Stimulated activated naive B cell treated with anti-CD40 and anti-IgM and Interleukin-4, amounts not matched to agents 10 μg/mL and 1 μg/mL and 100 μg/mL, for 72 hours (primary cell): ENCODE data around the gene PABPN1L.

Source experiments
- ATAC-seq, 2 donors: fragments of 150-1000 bp; cut with Tn5 transposase; replicated peaks; 2 replicates each; pipeline ENCODE4 v1.10.0; 2021; ENCODE audit warnings: moderate library complexity in 1 of 2
- DNase-seq: peaks from one replicate; pipeline ENCODE4 v3.0.0; 2021
- H3K27ac Mint-ChIP-seq: one replicate; pipeline ENCODE4 v1.8.0; 2022; ENCODE audit warnings: mild to moderate bottlenecking, mixed read lengths
- H3K27me3 Mint-ChIP-seq, 2 donors: one replicate each; pipeline ENCODE4 v1.8.0; 2022; ENCODE audit warnings: mixed read lengths in 2 of 2
- H3K36me3 Mint-ChIP-seq, 2 donors: one replicate each; pipeline ENCODE4 v1.8.0; 2022; ENCODE audit warnings: mixed read lengths in 2 of 2, mild to moderate bottlenecking in 1 of 2
- H3K4me1 Mint-ChIP-seq, 2 donors: one replicate each; pipeline ENCODE4 v1.8.0; 2022; ENCODE audit warnings: mixed read lengths in 2 of 2, mild to moderate bottlenecking in 1 of 2
- H3K4me3 Mint-ChIP-seq, 2 donors: one replicate each; pipeline ENCODE4 v1.8.0; 2022; ENCODE audit warnings: mild to moderate bottlenecking in 2 of 2, mixed read lengths in 2 of 2, moderate library complexity in 1 of 2
- H3K9me3 Mint-ChIP-seq, 2 donors: one replicate each; pipeline ENCODE4 v1.8.0; 2022; ENCODE audit warnings: mixed read lengths in 2 of 2, mild to moderate bottlenecking in 1 of 2

Gene PABPN1L

DNA sequence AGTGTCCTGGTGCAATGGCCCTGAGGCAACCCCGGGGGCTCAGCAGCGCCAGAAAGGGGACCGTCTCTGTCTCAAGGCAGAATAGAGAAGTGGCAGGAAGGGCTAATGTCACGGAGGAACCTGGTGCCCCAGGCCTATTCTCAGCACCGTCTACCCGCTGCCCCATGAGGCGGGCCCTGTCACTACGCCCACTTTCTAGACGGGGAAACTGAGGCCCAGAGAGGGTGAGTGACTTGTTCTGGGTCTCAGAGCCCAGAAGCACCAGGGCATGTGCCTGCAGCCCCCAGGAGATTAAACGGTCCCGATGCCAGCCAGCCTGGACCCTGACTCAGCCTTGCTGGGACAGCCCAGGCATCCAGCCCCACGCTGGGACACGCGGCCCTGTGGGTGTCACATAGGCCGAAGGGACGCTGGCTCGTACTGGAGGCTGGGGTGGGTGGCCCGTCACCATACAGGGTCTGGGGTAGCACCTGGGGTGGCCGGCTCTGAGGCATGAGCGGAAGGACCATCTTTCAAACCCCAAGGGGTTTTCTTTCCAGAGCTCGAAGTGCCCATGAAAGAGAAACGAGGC lies 40.2 kb upstream of the PABPN1L start:
- DNase-seq (no peak), ATAC-seq (no peak)
- peaks cover 4 to 34% of the 10 kb centered on the region in 2 donors for H3K36me3 Mint-ChIP-seq
- no peak overlapping the region for H3K4me3 Mint-ChIP-seq
- no peak overlapping the region for H3K27ac Mint-ChIP-seq
- H3K27me3 Mint-ChIP-seq: no peaks in the 10 kb centered on the region
- H3K4me1 Mint-ChIP-seq: peaks cover 30 to 50% of the 10 kb centered on the region in 2 donors
- H3K9me3 Mint-ChIP-seq: no peaks in the 10 kb centered on the region

GRCh38 chr16:88906020-88906419 lies 39.6 kb upstream of the PABPN1L start:
- peaks cover 24 to 44% of the 10 kb centered on the region in 2 donors for H3K4me1 Mint-ChIP-seq
- H3K36me3 Mint-ChIP-seq: peaks cover 6 to 29% of the 10 kb centered on the region in 2 donors
- H3K27me3 Mint-ChIP-seq: no peaks in the 10 kb centered on the region
- no peak overlapping the region for H3K4me3 Mint-ChIP-seq
- ATAC-seq (no peak), DNase-seq (no peak)
- H3K9me3 Mint-ChIP-seq: no peaks in the 10 kb centered on the region
- peak overlapping the region; percentile 81 for H3K27ac Mint-ChIP-seq

- DNase-seq: no peak
- Mint-ChIP-seq H3K36me3 (peaks cover 8 to 29% of the 10 kb centered on the region in 2 donors), H3K4me3 (no peak overlapping the region), H3K27me3 (no peaks in the 10 kb centered on the region), H3K27ac (peak overlapping the region; percentile 25), H3K9me3 (no peaks in the 10 kb centered on the region), H3K4me1 (peaks cover 23 to 41% of the 10 kb centered on the region in 2 donors)
- ATAC-seq: peak; percentile 57 to 63
Measured at GRCh38 chr16:88905563-88905962, 39.1 kb upstream of the PABPN1L start.

DNA sequence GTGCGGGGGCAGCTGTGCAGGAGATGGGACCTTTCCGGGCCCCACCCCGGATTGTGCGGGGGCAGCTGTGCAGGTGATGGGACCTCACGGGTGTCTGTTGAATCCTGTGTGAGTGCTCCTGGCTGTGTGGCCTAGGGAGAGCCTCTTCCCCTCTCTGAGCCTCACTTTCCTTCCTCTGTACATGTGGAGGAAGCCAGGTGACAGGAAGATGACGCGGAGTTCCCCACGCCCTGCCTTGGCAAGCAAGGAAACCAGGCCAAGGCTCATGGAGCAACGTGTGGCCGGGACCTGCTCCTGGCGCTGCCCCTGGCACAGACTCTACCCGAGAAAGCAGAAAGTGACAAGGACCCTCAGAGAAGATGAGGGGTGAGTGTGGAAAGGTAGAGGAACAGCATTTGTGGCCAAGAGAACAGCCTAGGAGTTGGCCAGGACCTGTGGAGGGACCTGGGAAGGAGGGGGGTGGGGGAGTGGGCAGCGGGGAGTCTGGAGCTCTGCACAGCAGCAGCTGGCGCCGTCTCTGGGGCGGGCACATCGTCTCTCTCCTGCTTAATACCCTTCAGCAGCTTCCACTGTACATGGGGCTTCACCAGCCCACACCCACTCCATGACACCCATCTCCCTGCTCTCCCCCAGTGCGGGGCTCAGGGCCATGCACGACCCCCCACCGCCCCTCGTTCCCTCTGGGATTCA lies 38.4 kb upstream of the PABPN1L start:
- Mint-ChIP-seq H3K4me1 (peaks cover 16 to 33% of the 10 kb centered on the region in 2 donors), H3K9me3 (no peaks in the 10 kb centered on the region), H3K36me3 (peaks cover 8 to 22% of the 10 kb centered on the region in 2 donors), H3K4me3 (no peak overlapping the region), H3K27me3 (no peaks in the 10 kb centered on the region), H3K27ac (no peak overlapping the region)
- ATAC-seq (peak in 1 of 2 donors; percentile 8), DNase-seq (no peak)

GRCh38 chr16:88903267-88903666 lies 36.8 kb upstream of the PABPN1L start:
- peaks cover 13 to 31% of the 10 kb centered on the region in 2 donors for H3K4me1 Mint-ChIP-seq
- H3K27ac Mint-ChIP-seq: peak overlapping the region; percentile 65
- ATAC-seq (no peak), DNase-seq (no peak)
- no peak overlapping the region for H3K4me3 Mint-ChIP-seq
- H3K27me3 Mint-ChIP-seq: no peaks in the 10 kb centered on the region
- no peaks in the 10 kb centered on the region for H3K9me3 Mint-ChIP-seq
- H3K36me3 Mint-ChIP-seq: peaks cover 10 to 25% of the 10 kb centered on the region in 2 donors

GRCh38 chr16:88902744-88903143 lies 36.3 kb upstream of the PABPN1L start:
- Mint-ChIP-seq H3K36me3 (peaks cover 12 to 24% of the 10 kb centered on the region in 2 donors), H3K27ac (peak overlapping the region; percentile 65), H3K4me3 (no peak overlapping the region), H3K9me3 (no peaks in the 10 kb centered on the region), H3K4me1 (peaks cover 11 to 26% of the 10 kb centered on the region in 2 donors), H3K27me3 (no peaks in the 10 kb centered on the region)
- ATAC-seq: no peak
- DNase-seq: no peak

GRCh38 chr16:88901718-88902337 lies 35.4 kb upstream of the PABPN1L start:
- H3K27me3 Mint-ChIP-seq: no peaks in the 10 kb centered on the region
- H3K36me3 Mint-ChIP-seq: peaks cover 14 to 22% of the 10 kb centered on the region in 2 donors
- no peak overlapping the region for H3K27ac Mint-ChIP-seq
- DNase-seq (no peak), ATAC-seq (no peak)
- H3K4me1 Mint-ChIP-seq: peaks cover 9 to 25% of the 10 kb centered on the region in 2 donors
- H3K4me3 Mint-ChIP-seq: no peak overlapping the region
- H3K9me3 Mint-ChIP-seq: no peaks in the 10 kb centered on the region

GRCh38 chr16:88900662-88901052 lies 34.2 kb upstream of the PABPN1L start:
- H3K9me3 Mint-ChIP-seq: no peaks in the 10 kb centered on the region
- H3K27me3 Mint-ChIP-seq: no peaks in the 10 kb centered on the region
- H3K36me3 Mint-ChIP-seq: peaks cover 14 to 25% of the 10 kb centered on the region in 2 donors
- peaks cover 8 to 26% of the 10 kb centered on the region in 2 donors for H3K4me1 Mint-ChIP-seq
- DNase-seq: no peak
- H3K27ac Mint-ChIP-seq: no peak overlapping the region
- no peak overlapping the region for H3K4me3 Mint-ChIP-seq
- no peak for ATAC-seq

- Mint-ChIP-seq H3K36me3 (peaks cover 18 to 25% of the 10 kb centered on the region in 2 donors), H3K9me3 (no peaks in the 10 kb centered on the region), H3K27ac (no peak overlapping the region), H3K4me1 (peaks cover 11 to 27% of the 10 kb centered on the region in 2 donors), H3K4me3 (no peak overlapping the region), H3K27me3 (no peaks in the 10 kb centered on the region)
- ATAC-seq: no peak
- no peak for DNase-seq
Measured at GRCh38 chr16:88899901-88900661, 33.6 kb upstream of the PABPN1L start.

GRCh38 chr16:88897696-88898425 lies 31.4 kb upstream of the PABPN1L start:
- peaks cover 11 to 28% of the 10 kb centered on the region in 2 donors for H3K4me1 Mint-ChIP-seq
- peaks cover 0 to 2% of the 10 kb centered on the region in 2 donors for H3K9me3 Mint-ChIP-seq
- DNase-seq (no peak), ATAC-seq (no peak)
- peaks cover 19 to 21% of the 10 kb centered on the region in 2 donors for H3K36me3 Mint-ChIP-seq
- H3K27me3 Mint-ChIP-seq: no peaks in the 10 kb centered on the region
- H3K4me3 Mint-ChIP-seq: no peak overlapping the region
- no peak overlapping the region for H3K27ac Mint-ChIP-seq

DNA sequence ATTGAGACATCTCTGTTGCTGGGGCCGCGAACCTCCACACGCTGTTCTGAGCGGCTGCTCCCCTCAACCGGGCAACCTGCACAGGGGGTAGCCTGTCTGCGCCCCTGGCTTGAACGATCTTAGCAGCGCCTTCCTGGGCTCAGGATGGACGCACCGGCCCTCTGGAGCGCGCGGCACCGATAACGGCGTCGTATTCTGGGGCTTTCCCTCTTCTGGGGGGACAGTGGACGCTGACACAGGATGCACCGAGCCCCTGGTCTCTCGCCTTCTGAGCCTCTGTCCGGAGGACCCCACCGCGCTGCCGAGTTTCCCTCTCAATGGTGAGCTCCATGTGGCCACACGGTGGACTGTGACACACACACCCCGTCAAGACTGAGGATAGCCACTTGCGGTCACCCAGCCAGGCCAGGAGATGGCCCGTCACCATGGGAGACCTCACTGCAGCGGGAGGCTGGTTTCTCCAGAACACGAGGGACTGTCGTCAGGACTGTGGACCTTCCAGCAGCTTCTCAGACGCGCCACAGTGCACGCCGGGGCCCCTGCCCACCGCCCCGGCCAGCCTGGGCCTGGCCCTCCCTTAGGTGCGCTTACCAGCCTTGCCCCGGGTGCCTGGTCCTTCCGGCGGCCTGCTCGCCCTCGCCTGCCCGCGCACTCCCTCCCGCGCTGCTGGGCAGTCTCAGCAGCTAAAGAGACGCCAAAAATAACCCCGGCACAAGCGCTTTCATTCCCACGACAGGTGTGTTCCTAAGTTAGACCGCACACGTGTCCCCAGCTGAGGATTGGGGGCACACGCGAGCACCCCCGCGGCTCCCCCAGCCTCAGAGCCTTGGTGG lies 30.0 kb upstream of the PABPN1L start:
- H3K27me3 Mint-ChIP-seq: no peaks in the 10 kb centered on the region
- no peak for ATAC-seq
- H3K27ac Mint-ChIP-seq: peak overlapping the region; percentile 67

GRCh38 chr16:88895335-88895734 lies 28.9 kb upstream of the PABPN1L start:
- peaks cover 0 to 2% of the 10 kb centered on the region in 2 donors for H3K9me3 Mint-ChIP-seq
- peak in 1 of 2 donors; percentile 33 for ATAC-seq
- H3K36me3 Mint-ChIP-seq: peaks cover 28 to 40% of the 10 kb centered on the region in 2 donors
- no peak for DNase-seq
- H3K27ac Mint-ChIP-seq: peak overlapping the region; percentile 37
- no peaks in the 10 kb centered on the region for H3K27me3 Mint-ChIP-seq
- peaks cover 13 to 26% of the 10 kb centered on the region in 2 donors for H3K4me1 Mint-ChIP-seq
- H3K4me3 Mint-ChIP-seq: no peak overlapping the region

More for the DNA sequence above, 30.0 kb upstream of the PABPN1L start:
- Mint-ChIP-seq H3K4me3 (no peak overlapping the region), H3K4me1 (peaks cover 11 to 26% of the 10 kb centered on the region in 2 donors), H3K9me3 (peaks cover 0 to 2% of the 10 kb centered on the region in 2 donors), H3K36me3 (peaks cover 24 to 28% of the 10 kb centered on the region in 2 donors)
- DNase-seq: no peak
